Measurements from ENCODE around the gene C1orf35. TPM values are rescaled to one million over a fixed set of nuclear protein-coding genes. Genes with fewer than 3 reads are reported as not detected.
A peak's percentile ranks its signal among the peaks of the same experiment; 100 is the strongest.

The C1orf35 gene
- total and polyA plus RNA-seq, 4 donors, result 4.0 to 7.5 (median 6.4) TPM

- peak; percentile 99 for DNase-seq (ENCODE audit: low spot score)
- H3K27me3 ChIP-seq (ENCODE audit: control insufficient read depth in 4 of 4, insufficient read depth in 4 of 4, low read length in 3 of 4), result no peaks in the 10 kb centered on the region
- no peak for TF ChIP-seq NR2F2 (IDR thresholded peaks at IDR 0.05)
- peak; percentile 52 for TF ChIP-seq FOXA1 (IDR thresholded peaks at IDR 0.05)
- peak; percentile 61 to 87 for TF ChIP-seq EGR1 (IDR thresholded peaks at IDR 0.05; ENCODE audit: low read depth in 2 of 2)
- TF ChIP-seq ATF3 (IDR thresholded peaks at IDR 0.05), result no peak
- TF ChIP-seq, protein P1, sequence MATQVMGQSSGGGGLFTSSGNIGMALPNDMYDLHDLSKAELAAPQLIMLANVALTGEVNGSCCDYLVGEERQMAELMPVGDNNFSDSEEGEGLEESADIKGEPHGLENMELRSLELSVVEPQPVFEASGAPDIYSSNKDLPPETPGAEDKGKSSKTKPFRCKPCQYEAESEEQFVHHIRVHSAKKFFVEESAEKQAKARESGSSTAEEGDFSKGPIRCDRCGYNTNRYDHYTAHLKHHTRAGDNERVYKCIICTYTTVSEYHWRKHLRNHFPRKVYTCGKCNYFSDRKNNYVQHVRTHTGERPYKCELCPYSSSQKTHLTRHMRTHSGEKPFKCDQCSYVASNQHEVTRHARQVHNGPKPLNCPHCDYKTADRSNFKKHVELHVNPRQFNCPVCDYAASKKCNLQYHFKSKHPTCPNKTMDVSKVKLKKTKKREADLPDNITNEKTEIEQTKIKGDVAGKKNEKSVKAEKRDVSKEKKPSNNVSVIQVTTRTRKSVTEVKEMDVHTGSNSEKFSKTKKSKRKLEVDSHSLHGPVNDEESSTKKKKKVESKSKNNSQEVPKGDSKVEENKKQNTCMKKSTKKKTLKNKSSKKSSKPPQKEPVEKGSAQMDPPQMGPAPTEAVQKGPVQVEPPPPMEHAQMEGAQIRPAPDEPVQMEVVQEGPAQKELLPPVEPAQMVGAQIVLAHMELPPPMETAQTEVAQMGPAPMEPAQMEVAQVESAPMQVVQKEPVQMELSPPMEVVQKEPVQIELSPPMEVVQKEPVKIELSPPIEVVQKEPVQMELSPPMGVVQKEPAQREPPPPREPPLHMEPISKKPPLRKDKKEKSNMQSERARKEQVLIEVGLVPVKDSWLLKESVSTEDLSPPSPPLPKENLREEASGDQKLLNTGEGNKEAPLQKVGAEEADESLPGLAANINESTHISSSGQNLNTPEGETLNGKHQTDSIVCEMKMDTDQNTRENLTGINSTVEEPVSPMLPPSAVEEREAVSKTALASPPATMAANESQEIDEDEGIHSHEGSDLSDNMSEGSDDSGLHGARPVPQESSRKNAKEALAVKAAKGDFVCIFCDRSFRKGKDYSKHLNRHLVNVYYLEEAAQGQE (IDR thresholded peaks at IDR 0.05), result peak; percentile 56
- TF ChIP-seq HNF4A (conservative IDR thresholded peaks at IDR 0.05), result peak in 1 of 2 donors; percentile 29
- TF ChIP-seq YY1 (IDR thresholded peaks at IDR 0.05), result peak; percentile 54
- TF ChIP-seq HNF4G (IDR thresholded peaks at IDR 0.05), result no peak
- peak in 1 of 2 donors; percentile 87 for TF ChIP-seq GABPA (IDR thresholded peaks at IDR 0.05 in 1 of 2, conservative IDR thresholded peaks at IDR 0.05 in 1 of 2)
- TF ChIP-seq ZBTB33 (IDR thresholded peaks at IDR 0.05), result no peak
- no peak for TF ChIP-seq TAF1 (conservative IDR thresholded peaks at IDR 0.05)
- no peak for TF ChIP-seq MAX (IDR thresholded peaks at IDR 0.05)
- TF ChIP-seq CTCF (IDR thresholded peaks at IDR 0.05; ENCODE audit: low read depth, low read length, missing input control), result peak; percentile 46
- peak; percentile 37 to 56 for TF ChIP-seq RXRA (IDR thresholded peaks at IDR 0.05)
- peak in 1 of 2 donors; percentile 67 for TF ChIP-seq JUND (IDR thresholded peaks at IDR 0.05)
- peak in 1 of 2 donors; percentile 2 for TF ChIP-seq RAD21 (IDR thresholded peaks at IDR 0.05)
- TF ChIP-seq FOXA2 (IDR thresholded peaks at IDR 0.05), result no peak
- TF ChIP-seq SP1 (IDR thresholded peaks at IDR 0.05), result peak; percentile 94
- WGBS, result under 1% methylated on average over 95 of the region's 95 CpGs
- H3K27ac ChIP-seq (ENCODE audit: low read depth in 1 of 2, low read length in 2 of 2), result peak within 1 kb of the TSS; percentile 97
- peak within 1 kb of the TSS; percentile 57 to 79 for H3K9ac ChIP-seq (ENCODE audit: low read depth in 1 of 2, low read length in 2 of 2)
- H3K9me3 ChIP-seq (ENCODE audit: control insufficient read depth in 4 of 4, low read length in 3 of 4), result no peaks in the 10 kb centered on the region
- H3K4me3 ChIP-seq (ENCODE audit: low read depth in 1 of 3, low read length in 3 of 3), result peak within 1 kb of the TSS; percentile 63 to 85 (median 85)
- peaks cover 14 to 30% (median 23%) of the 10 kb centered on the region in 4 donors for H3K4me1 ChIP-seq (ENCODE audit: control insufficient read depth in 4 of 4, insufficient read depth in 4 of 4, low read length in 3 of 4)
- H3K36me3 ChIP-seq (ENCODE audit: control insufficient read depth in 4 of 4, insufficient read depth in 3 of 4, low read depth in 1 of 4, low read length in 3 of 4), result no peaks in the 10 kb centered on the region
Observed at GRCh38 chr1:228139931-228140723, 37.0 kb upstream of the C1orf35 start, which contains the start of gene GUK1. Gene GUK1, plus strand, starts transcription at chr1:228140279. Its CDS starts 24 bp downstream, at chr1:228140303.

Measured in liver (tissue), 9 donors.